Stromal cell of bone marrow (primary cell): ENCODE data around the gene SAMD14.
A peak's percentile ranks its signal among the peaks of the same experiment; 100 is the strongest.

Experiments used
- DNase-seq: peaks from one replicate; pipeline ENCODE4 v3.0.0-alpha.2; 2012; ENCODE audit warnings: low read depth

The SAMD14 gene

DNA sequence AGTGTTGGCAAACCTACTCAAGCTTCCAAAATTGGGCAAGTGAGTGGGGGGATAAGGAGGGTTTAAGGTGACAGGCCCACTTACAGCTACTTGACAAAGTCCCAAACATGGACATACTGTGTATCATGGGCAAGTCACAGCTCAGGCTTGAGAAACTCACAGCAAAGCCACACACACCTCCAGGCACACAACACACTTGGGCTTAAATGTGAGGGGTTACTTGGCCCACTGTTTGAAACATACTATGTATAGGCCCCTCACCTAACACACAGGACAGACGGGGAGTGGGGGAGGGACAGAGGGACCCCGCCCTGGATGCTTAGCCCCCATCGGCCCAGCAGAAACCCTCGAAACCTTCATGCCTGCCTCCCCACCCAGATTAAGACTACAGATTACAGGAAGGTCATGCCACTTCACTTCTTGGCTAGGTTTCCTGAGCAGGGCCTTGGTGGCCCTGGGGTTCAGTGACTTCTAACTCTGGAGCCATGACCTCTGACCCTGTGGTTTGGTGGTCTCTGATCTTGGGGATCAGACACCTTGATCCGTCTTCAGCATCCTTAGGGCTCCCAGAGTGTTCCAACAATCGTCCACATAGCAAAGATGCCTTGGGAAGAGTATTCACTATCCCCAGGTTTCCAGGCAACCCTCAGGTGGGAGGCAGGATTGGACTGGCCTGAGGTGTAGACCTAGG is 2.3 kb upstream of the SAMD14 start:
- no peak for DNase-seq

DNA sequence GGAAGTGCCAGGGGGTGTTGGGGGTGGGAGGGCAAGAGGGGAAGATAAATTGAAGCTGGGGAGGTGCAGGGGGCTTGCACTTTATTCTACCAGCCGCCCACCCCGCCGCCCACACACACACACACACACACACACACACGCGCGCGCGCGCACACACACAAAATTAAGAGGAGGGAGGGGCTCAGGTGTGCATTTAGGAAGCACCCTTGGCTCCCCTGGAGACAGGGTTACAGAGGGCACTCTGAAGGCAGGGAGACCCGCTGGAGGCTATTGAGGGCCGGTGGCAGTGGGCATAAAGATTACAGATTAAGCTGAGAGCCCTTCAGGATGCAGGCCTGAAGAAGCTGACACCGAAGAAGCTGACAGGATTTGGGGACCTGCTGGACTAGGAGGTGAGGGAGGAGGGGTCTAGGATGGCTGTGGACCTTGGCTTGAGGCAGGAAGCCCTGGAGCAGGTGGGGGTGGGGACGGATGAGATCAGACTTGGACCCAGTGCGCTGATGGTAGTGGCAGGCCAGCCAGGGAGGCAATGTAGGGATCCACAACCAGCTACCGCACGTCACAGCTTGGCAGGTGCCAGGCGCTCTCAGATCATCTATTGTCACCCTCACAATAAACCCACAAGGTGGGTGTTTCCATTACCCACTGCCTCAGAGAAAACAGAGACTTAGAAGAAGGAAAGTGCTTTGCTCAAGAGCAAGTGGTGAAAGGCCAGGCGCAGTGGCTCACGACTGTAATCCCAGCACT is 772 bp upstream of the SAMD14 start:
- no peak for DNase-seq

DNA sequence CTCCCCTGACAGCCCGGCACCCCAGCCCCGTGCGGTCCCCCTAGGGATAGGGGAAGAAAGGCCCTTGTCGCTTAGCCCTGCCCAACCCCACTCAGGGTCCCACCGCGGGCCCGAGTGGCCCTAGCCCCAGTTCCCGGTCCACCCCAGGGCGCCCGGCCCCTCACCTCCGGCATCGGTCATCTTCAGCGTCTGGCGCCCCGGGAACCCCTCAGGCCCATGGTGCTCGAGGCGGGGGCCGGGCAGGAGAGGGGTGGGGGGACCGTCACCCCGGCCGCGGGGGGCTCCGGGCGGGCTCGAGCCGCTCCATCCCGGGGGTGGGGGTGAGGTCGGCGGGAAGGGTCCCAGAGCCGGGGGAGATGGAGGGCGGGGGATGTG is 620 bp downstream of the SAMD14 start:
- no peak for DNase-seq

DNA sequence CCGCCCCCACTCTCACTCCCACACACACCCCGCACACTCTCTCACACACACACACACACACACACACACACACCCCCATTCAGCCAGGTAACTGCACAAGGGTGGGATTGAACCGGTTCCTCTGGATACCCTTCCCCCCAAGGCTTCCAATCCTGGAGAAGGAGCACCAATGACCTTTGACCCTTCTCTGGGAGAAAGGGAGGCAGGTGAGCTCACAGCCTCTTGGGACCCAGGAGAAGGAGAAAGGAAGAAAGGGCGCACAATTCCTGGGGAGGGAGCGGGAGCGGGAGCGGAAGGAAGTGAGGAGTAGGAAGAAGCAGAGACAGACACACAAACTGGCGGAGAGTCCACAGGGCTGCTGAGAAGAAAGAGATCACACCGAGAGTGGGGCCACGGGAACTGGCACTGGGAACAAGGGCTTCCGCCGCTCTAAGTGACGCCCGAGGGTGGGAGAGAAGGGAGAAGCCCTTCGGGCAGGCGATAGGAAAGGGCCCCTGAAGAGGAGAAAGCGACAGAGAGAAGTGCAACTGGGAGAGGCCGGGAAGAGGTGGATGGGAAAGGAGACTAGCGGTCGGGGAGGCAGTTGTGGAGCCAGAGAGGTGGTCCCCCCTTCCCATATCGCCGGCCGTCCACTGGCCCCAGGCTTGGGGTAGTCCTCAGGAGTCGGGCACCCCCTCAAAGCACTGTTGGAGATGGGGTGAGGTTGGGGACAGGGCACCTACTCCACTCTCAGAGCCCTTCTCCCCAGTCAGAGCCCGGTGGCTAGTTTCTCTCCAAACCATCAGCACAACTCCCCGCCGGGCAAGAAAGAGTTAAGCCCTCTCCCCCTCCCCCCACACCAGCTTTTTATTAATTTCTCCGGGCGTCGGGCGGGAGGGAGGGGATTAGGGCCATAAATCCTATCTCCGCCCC is 1.3 kb downstream of the SAMD14 start:
- DNase-seq: no peak

DNA sequence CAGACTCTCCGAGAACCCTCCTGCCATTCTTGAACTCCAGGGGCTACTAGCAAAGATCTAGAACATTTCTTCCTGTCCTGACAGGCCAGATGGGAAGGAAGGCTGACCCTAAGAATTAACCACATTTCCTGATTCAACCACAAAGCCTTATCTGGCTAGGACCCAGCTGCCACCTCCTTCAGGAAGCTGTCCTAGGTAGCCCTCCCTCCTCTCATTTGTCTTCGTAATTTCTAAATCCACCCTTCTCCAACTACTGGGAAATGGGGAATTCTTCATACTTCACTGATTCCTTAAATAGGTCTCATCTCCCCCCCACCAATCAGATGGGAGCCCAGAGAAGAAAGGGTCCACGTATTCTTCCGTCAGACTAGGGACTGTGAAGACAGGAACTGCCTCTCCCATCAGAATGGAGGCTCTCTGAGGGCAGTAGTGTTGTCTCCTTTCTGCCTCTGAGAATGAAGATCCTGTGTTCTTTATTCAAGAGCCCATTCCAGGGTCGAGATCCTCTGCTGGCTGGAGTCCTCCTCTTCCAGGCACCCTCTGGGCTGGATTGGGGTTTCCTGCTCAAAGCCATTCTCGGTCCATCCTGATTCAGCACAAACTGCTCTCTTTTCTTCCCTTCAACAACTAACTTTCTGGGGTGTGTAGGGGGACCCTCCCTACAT is 2.1 kb downstream of the SAMD14 start:
- no peak for DNase-seq

DNA sequence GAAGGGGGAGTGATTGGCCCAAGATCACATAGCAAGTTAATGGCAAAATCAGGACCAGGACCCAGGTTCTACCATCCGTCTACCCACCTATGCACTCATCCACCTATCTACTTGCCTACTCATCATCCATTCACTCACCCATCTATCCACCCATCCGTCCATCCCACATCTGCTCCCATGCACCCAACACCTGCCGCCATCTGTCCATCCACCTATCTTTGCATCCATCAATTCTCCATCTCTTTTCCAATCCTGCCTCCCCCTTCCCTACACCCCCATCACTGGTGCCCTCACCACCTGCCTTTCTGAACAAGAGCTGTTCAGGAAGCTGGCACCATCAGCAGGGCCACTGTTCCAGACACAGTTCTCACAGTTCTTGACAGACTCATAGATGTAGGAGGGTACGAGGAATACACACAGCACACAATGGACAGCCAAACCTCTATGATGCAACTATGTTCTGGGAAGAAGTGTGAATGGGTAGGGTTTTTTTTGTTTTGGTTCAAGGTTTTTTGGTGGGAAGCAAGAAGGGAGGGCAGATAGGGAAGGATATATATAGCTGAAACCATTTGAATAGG is 4.5 kb downstream of the SAMD14 start:
- no peak for DNase-seq

DNA sequence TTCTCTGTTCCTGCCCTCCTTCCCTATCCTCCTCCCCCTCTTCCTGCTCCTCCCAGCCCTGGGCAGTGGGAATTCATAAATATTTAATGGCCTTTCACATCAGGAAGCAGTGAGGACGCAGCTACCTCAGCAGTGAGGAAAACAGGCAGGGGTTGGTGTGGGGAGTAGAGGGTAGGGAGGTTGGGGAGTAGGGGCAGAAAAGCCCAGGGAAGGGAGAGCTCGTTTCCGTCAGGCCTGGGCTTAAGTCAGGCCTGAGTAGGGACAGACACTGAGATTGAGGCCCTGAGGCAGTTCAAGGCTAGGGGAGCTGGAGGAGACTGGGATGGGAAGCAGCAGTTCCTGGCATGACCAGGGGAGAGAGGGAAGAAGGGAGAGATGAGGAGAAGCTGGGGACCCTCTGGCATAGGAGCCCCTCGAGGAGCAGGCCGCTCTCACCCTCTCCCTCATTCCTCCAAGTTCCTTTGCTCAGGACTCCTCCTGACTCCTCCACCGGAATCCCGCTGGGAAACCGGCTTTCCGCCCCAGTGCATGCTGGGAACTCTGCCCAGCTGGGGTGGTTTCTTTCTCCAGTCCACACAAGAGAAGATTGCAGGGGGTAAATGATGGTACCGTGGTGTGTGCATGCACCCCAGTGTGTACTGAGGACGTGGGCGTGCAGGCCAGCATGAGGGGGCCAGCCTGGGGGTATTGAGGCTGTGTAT is 6.2 kb downstream of the SAMD14 start:
- no peak for DNase-seq

DNA sequence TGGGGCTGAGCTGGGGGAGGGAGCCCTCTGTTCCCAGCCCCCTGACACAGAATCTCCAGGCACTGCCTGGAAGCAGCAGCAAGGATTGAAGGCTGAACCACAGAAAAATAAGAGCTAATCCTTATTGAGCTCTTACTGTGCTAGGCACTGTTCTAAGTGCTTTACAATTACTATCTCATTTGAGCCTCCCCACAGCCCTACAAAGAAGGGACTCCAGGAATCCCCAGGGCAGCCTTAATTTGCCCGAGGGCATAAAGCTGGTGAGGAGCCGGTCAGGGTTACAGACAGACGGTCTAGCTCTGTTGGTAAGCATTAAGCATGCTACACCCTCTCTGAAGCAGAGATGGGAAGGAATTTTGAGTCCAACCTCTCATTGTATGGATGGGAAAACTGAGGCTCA is 7.0 kb downstream of the SAMD14 start:
- no peak for DNase-seq

DNA sequence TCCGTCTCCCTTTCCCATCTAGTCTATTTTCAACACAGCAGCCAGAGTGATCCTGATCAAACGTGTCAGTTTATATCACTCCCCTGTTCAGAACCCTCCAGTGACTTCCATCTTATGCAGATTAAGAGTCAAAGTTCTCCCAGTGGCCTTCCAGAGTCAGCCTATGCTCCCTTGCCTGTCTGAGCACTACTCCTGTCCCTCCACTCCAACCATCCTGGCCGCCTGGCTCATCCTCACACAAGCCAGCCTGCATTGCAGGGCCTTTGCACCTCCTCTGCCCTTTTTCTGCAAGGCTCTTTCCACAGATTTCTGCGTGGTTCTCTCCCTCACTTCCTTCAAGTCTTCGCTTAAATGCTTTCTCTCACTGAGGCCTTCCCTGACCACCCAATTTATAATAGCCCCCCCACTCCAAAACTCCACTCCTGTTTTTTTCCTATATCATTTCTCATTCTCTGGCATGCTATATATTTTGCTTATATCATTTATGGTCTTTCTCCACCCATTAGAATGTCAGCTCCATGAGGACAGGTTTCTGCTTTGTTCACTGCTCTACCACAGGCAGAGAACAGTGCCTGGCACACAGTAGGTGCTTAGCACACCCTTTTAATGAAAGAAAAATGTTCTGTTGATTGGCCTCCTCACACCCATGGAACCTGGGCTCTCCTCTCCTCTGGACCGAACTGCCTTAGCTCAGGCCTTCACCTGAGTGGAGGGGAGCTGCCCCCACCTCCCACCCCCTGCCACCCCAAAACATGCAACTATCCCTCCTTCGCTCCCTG is 9.3 kb downstream of the SAMD14 start:
- no peak for DNase-seq

DNA sequence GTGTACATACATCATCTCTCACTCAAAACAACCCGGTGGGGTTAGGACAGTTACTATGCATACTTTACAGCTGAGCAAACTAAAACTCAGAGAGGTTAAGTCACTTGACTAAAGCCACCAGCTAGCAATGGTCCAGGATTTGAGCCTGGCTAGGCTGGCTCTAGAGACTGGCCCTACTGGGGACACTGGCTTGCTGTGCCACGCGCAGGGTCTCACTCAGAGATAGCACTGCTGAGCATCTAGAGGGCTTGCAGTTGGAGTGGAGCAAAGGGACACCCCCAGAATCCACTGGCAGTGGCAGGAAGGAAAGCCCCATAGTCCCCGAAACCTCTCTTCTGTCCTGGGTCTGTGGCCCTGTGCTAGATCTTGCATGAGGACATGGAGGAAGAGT is 11.1 kb downstream of the SAMD14 start:
- no peak for DNase-seq

DNA sequence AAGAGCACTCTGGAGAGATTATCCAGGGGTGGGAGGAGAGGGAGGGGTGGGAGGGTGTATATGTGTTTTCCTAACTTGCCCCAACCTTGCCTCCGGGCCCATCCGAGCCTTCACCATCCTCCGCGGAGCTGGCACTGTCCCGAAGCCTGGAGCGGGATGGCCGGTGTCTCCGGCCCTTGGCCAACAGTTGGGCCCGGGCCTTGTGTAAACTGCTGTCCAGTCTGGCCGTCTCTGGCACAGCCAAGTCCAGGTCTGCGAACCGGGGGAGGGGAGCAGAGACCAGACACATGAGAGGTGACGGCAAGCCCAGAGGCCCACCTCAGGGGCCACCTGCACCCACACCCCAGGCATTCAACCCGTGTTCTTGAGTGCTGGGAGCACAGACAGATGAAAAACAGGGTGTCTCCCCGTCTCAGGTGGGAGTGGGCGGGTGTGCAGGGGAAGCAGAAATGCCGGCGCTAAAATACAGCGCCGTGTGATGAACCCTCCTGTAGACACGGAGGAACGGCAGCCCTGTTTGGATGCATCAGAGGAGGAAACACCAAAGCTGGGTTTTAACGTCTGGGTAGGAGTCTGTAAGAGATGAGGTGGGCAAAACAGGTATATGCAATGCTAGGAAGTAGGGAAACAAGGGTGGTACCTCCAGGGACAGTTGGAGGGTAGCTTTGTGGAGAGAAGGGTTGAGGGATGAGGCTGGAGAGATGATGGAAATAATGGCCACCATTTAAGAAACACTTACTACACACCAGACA is 11.7 kb downstream of the SAMD14 start:
- DNase-seq: no peak

DNA sequence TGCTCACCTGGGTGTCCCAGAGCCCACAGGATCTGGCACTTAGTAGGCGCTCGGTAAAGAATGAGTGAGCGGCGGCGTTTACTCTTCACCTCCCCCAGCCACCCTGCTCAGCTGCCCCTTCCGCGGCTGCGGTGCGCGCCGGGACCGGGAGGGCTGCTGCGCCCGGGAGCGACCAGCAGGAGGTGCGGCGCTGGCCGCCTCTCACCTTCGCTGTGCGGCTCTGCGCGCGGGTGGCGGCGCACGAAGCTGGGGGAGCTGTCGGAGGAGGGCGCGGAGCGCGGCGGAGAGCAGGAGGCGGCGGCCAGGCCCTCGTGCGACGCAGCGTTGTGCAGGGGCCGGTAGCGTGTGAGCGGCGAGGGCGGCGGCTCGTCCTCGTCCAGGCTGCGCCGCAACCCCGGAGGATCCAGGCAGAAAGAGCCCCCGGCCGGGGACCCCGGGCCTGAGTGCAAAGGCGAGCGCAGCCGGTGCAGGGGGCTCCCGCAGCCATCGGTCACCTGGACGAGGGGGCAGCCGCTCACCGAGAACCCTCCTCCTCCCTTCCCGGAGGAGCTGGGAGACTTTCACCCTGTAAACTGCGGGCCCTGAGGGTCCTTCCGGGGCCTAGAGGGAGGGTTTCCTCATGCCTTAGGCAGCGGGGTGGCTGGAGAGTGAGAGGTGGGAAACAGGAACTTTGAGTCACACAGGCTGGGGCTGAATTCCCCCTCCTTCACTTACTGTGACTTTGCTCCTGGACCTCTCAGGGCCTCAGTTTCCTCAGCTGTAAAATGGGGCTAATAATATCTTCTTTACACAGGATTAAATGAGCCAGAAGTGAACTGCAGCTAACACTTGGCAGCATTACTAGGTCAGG is 12.5 kb downstream of the SAMD14 start:
- DNase-seq: no peak

DNA sequence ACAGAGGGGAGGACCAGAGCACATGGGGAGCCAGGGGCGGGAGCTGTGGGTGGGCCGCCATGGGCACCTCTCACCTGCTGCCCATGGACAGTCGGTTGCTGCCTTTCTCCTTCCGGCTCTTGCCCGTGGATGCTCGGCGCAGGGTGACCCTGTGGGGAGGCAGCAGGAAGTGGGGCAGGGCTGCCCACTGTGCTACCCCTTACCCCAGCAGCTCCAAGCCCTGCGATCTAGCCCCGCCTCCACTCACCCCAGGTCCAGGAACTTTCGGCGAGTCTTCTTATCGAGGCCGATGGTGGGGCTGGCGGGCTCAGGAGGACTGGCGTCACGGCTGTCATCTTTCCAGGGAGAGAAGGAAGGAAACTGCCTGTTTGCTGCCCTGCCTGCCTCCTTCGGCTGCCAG is 14.2 kb downstream of the SAMD14 start:
- no peak for DNase-seq

DNA sequence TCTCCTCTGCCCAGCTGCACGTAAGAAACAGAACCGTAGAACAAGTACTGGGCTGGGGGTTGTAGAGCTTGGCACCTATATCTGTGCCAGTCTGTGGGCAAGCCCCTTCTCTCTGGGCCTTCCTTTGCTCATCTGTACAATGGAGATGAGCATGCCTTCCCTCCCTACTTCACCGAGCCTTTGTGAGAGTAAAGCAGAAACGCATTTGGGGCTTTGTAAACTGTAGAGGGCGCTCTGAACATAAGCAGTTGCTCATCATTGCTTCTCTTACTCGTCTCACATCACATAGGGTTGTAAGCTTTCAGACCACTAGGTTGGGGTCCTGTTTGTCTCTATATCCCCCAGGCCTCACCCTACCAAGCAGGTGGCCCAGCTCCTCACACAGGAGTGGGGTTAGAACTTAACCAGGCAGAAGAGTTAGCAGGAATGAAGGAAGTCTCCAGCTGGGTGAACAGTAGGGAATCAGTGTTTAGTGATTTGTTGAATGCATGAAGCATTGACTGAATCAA is 15.1 kb downstream of the SAMD14 start:
- DNase-seq: peak; percentile 55

DNA sequence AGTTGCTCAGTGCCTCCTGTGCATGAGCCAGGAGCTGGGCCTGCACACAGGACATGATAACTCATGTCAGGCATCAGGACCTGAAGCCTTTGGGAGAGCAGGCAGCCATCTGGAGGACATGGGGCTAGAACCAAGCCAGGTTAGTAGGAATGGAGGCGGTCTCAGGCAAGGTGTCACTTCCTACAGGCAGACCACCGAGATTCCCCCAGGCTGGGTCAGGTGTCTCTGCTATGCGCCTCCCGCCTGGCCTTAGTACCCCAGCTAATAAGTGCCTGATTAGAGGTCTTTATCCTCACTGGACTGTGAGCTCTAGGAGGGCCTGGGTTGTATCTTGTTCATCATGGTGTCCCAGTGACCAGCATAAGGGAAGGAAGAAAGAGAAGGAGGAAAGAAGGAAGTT is 15.6 kb downstream of the SAMD14 start:
- no peak for DNase-seq

DNA sequence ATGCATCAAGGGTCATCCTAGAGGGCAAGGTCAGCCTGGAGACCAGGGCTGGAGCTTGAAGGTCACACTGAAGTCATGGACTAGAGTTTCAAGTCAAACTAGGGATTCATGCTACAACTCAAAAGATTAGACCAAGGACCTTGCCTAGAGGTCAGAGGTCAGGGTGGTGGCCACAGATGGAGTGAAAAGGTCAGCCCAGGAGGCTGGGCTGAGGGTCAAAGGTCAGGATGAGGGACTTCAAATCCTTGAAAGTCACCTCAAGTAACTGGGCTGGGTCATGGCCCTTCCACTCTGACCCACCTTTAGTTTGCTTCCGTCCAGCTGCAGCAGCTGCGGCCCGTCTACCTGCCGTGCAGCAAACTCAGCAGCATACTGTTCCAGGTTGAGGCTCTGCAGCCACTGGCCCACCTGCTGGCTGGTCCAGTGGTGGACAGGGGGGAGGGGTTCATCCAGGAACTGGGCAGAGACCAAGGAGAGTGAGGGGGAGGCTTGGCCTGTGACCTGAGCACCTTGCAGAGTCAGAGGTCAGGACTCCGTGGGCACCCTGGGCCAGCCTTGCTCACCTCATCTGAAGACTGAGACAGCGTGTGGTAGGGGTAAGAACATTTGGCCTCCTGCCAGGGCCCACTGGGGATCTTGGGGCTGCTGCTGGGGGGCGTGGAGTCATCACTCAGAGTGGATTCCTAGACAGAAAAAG is 16.2 kb downstream of the SAMD14 start:
- DNase-seq: no peak

DNA sequence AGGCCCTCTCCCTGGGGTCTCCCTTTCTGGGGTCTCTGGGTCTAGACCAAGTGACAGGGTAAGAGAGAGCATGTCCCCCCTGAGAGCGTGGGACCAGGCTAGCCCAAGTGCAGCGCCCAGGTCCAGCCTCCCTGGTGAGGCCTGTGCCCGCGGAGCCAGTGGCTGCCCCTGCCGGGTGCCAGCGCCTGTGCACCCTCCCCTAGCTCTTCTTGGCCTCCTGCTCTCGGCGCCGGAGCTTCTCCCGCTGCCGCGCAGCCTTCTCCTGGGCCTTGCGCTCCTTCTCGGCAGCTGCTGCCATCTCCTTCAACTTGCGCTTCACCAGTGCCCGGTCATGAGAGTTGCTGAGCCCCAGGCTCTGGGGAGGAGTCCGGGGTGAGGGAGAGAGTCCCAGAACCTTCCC is 17.3 kb downstream of the SAMD14 start:
- DNase-seq: no peak
